Activated T-cell treated with anti-CD3 and anti-CD28 coated beads, Interleukin-2, amount 50 U/mL, for 72 hours (primary cell): ENCODE results near the gene PCDHA10. TPM values are rescaled to one million over a fixed set of nuclear protein-coding genes. Genes with fewer than 3 reads are reported as not detected.
"Not testable (repeated sequence)": the region's sequence is repeated elsewhere in the genome, so short reads cannot be mapped to it uniquely, and the experiment has no call there.

Experiments used
- ATAC-seq, 2 donors: fragments of 150-1000 bp; cut with Tn5 transposase; replicated peaks in 1 of 2; 2 replicates each; pipeline ENCODE4 v1.10.0; 2021; ENCODE audit warnings: moderate library complexity in 2 of 2, mild to moderate bottlenecking in 1 of 2
- DNase-seq, 2 donors: peaks; one replicate each; pipeline ENCODE4 v3.0.0; 2021 to 2022; ENCODE audit warnings: mixed read lengths in 1 of 2
- H3K27ac Mint-ChIP-seq: one replicate; pipeline ENCODE4 v1.8.0; 2022; ENCODE audit warnings: mild to moderate bottlenecking, moderate library complexity, mixed read lengths
- H3K27me3 Mint-ChIP-seq: one replicate; pipeline ENCODE4 v1.8.0; 2022; ENCODE audit warnings: low read depth, mixed read lengths
- H3K36me3 Mint-ChIP-seq, 2 donors: one replicate each; pipeline ENCODE4 v1.8.0; 2022; ENCODE audit warnings: mixed read lengths in 2 of 2, mild to moderate bottlenecking in 1 of 2; ENCODE audit not compliant: insufficient read depth in 2 of 2
- H3K4me1 Mint-ChIP-seq: one replicate; pipeline ENCODE4 v1.8.0; 2022; ENCODE audit warnings: low read depth, mixed read lengths
- H3K4me3 Mint-ChIP-seq, 2 donors: one replicate each; pipeline ENCODE4 v1.8.0; 2022; ENCODE audit warnings: mild to moderate bottlenecking in 2 of 2, mixed read lengths in 2 of 2, moderate library complexity in 2 of 2
- H3K9me3 Mint-ChIP-seq, 2 donors: one replicate each; pipeline ENCODE4 v1.8.0; 2022; ENCODE audit warnings: mixed read lengths in 2 of 2
- total RNA-seq, 2 donors: library from RNA; stranded (reverse); gene quantifications; one replicate each; pipeline ENCODE4 v1.2.3, GENCODE V29; 2022

Gene PCDHA10, protein sequence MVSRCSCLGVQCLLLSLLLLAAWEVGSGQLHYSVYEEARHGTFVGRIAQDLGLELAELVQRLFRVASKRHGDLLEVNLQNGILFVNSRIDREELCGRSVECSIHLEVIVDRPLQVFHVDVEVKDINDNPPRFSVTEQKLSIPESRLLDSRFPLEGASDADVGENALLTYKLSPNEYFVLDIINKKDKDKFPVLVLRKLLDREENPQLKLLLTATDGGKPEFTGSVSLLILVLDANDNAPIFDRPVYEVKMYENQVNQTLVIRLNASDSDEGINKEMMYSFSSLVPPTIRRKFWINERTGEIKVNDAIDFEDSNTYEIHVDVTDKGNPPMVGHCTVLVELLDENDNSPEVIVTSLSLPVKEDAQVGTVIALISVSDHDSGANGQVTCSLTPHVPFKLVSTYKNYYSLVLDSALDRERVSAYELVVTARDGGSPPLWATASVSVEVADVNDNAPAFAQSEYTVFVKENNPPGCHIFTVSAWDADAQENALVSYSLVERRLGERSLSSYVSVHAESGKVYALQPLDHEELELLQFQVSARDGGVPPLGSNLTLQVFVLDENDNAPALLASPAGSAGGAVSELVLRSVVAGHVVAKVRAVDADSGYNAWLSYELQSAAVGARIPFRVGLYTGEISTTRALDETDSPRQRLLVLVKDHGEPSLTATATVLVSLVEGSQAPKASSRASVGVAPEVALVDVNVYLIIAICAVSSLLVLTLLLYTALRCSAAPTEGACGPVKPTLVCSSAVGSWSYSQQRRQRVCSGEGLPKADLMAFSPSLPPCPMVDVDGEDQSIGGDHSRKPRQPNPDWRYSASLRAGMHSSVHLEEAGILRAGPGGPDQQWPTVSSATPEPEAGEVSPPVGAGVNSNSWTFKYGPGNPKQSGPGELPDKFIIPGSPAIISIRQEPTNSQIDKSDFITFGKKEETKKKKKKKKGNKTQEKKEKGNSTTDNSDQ
- not detected for total RNA-seq

- DNase-seq (no peak), ATAC-seq (no peak)
- Mint-ChIP-seq H3K4me1 (no peaks in the 10 kb centered on the region), H3K36me3 (peaks cover 7 to 17% of the 10 kb centered on the region in 2 donors), H3K27ac (no peak within 1 kb of the TSS), H3K9me3 (peaks cover 5 to 8% of the 10 kb centered on the region in 2 donors), H3K4me3 (no peak within 1 kb of the TSS), H3K27me3 (peaks cover 11% of the 10 kb centered on the region)
Observed at GRCh38 chr5:140855772-140856674, at the start of gene PCDHA10. TSS of gene PCDHA10 (plus strand) at chr5:140855897. CDS start at chr5:140856049, 152 bp downstream.

DNA sequence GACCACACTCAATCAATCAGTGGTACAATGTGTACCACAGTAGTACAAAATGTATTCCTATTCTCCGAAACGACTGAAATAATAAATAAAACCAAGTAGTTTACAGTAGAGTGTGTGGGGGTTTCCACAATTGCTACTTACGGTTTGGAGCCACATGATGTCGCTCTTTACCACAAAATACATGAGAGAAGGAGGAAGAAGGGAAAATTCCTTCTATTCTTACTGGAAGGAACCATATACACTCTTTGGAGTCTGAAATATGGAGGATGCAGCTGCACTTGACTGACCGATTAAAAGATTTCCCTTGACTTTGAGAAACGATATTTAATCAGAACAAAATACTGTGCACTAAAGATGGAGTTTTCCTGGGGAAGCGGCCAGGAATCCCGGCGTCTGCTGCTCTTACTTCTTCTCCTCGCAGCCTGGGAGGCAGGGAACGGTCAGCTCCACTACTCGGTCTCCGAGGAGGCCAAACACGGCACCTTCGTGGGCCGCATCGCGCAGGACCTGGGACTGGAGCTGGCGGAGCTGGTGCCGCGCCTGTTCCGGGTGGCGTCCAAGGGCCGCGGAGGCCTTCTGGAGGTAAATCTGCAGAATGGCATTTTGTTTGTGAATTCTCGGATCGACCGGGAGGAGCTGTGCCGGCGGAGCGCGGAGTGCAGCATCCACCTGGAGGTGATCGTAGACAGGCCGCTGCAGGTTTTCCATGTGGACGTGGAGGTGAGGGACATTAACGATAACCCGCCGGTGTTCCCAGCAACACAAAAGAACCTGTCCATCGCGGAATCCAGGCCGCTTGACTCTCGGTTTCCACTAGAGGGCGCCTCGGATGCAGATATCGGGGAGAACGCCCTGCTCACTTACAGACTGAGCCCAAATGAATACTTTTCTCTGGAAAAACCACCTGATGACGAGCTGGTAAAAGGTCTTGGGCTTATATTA is 48.6 kb upstream of the PCDHA10 start, which contains the start of gene PCDHA4:
Gene PCDHA4, plus strand, starts transcription at position 235 of the 942 bp plus-strand sequence.
- no peak within 1 kb of the TSS for H3K27ac Mint-ChIP-seq
- H3K9me3 Mint-ChIP-seq: peaks cover 5 to 13% of the 10 kb centered on the region in 2 donors
- H3K4me3 Mint-ChIP-seq: no peak within 1 kb of the TSS
- no peak for ATAC-seq
- no peak for DNase-seq
- no peaks in the 10 kb centered on the region for H3K27me3 Mint-ChIP-seq
- H3K36me3 Mint-ChIP-seq: peaks cover 10% of the 10 kb centered on the region in 2 donors
- H3K4me1 Mint-ChIP-seq: no peaks in the 10 kb centered on the region

DNA sequence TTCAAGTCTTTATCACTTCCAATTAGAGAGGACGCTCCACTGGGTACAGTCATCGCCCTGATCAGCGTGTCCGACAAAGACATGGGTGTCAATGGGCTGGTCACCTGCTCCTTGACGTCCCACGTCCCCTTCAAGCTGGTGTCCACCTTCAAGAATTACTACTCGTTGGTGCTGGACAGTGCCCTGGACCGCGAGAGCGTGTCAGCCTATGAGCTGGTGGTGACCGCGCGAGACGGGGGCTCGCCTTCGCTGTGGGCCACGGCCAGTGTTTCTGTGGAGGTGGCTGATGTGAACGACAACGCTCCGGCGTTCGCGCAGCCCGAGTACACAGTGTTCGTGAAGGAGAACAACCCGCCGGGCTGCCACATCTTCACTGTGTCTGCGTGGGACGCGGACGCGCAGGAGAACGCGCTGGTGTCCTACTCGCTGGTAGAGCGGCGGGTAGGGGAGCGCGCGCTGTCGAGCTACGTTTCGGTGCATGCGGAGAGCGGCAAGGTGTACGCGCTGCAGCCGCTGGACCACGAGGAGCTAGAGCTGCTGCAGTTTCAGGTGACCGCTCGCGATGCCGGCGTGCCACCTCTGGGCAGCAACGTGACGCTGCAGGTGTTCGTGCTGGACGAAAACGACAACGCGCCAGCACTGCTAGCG is 47.3 kb upstream of the PCDHA10 start:
- not testable (repeated sequence) for ATAC-seq, H3K4me1 Mint-ChIP-seq, DNase-seq, H3K27ac Mint-ChIP-seq, H3K4me3 Mint-ChIP-seq, H3K27me3 Mint-ChIP-seq
- H3K36me3 Mint-ChIP-seq: peaks cover 10 to 13% of the 10 kb centered on the region in 2 donors
- peaks cover 8 to 15% of the 10 kb centered on the region in 2 donors for H3K9me3 Mint-ChIP-seq

- no peak overlapping the region for H3K27ac Mint-ChIP-seq
- ATAC-seq (no peak), DNase-seq (no peak)
- no peaks in the 10 kb centered on the region for H3K27me3 Mint-ChIP-seq
- no peaks in the 10 kb centered on the region for H3K4me1 Mint-ChIP-seq
- H3K4me3 Mint-ChIP-seq: no peak overlapping the region
- H3K36me3 Mint-ChIP-seq: peaks cover 9 to 11% of the 10 kb centered on the region in 2 donors
- peaks cover 8 to 13% of the 10 kb centered on the region in 2 donors for H3K9me3 Mint-ChIP-seq
Observed at GRCh38 chr5:140808889-140809291, 46.8 kb upstream of the PCDHA10 start.

DNA sequence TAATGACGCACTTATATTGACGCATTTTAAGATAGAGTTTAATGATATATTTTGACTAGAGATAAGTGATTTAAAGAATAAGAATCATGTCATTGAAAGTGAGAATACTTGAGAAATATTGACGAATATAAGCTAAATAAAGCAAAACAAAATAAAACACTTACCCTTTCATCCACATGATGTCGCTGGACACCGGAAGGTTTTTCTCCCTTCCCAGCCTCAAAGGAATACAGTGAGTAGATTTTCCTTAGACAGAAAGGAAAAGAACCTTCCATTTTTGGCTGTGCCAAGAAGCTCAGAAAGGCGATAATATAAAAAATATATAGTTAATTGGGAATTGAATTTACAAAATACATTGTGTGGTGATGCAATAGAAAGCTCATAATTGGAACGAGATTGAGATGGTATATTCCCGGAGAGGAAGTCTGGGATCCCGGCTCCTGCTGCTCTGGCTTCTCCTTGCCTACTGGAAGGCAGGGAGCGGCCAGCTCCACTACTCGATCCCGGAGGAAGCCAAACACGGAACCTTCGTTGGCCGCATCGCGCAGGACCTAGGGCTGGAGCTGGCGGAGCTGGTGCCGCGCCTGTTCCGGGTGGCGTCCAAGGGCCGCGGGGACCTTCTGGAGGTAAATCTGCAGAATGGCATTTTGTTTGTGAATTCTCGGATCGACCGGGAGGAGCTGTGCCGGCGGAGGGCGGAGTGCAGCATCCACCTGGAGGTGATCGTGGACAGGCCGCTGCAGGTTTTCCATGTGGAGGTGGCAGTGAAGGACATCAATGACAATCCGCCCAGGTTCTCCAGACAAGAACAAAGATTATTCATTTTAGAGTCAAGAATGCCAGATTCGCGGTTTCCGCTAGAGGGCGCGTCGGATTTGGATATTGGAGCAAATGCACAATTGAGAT is 34.1 kb upstream of the PCDHA10 start, which contains the start of gene PCDHA5:
Gene PCDHA5, plus strand, starts transcription at position 239 of the 906 bp plus-strand sequence.
- DNase-seq (peak; percentile 8 to 20), ATAC-seq (no peak)
- H3K4me3 Mint-ChIP-seq: no peak within 1 kb of the TSS
- peaks cover 9% of the 10 kb centered on the region for H3K27me3 Mint-ChIP-seq
- H3K27ac Mint-ChIP-seq: no peak within 1 kb of the TSS
- no peaks in the 10 kb centered on the region for H3K4me1 Mint-ChIP-seq
- peaks cover 3 to 5% of the 10 kb centered on the region in 2 donors for H3K36me3 Mint-ChIP-seq
- peaks cover 0 to 3% of the 10 kb centered on the region in 2 donors for H3K9me3 Mint-ChIP-seq

- no peak overlapping the region for H3K27ac Mint-ChIP-seq
- ATAC-seq (no peak), DNase-seq (no peak)
- no peak overlapping the region for H3K4me3 Mint-ChIP-seq
- peaks cover 3 to 5% of the 10 kb centered on the region in 2 donors for H3K36me3 Mint-ChIP-seq
- H3K4me1 Mint-ChIP-seq: no peaks in the 10 kb centered on the region
- peaks cover 0 to 7% of the 10 kb centered on the region in 2 donors for H3K9me3 Mint-ChIP-seq
- H3K27me3 Mint-ChIP-seq: peaks cover 16% of the 10 kb centered on the region
Observed at GRCh38 chr5:140822281-140822629, 33.4 kb upstream of the PCDHA10 start.

GRCh38 chr5:140822969-140823368 is 32.7 kb upstream of the PCDHA10 start:
- not testable (repeated sequence) for H3K4me1 Mint-ChIP-seq, H3K9me3 Mint-ChIP-seq, ATAC-seq, H3K4me3 Mint-ChIP-seq, H3K27ac Mint-ChIP-seq, DNase-seq, H3K36me3 Mint-ChIP-seq
- H3K27me3 Mint-ChIP-seq: peaks cover 17% of the 10 kb centered on the region

GRCh38 chr5:140823475-140823874 is 32.2 kb upstream of the PCDHA10 start:
- Mint-ChIP-seq H3K27ac (no peak overlapping the region), H3K4me1 (no peaks in the 10 kb centered on the region), H3K36me3 (peaks cover 3 to 9% of the 10 kb centered on the region in 2 donors), H3K4me3 (no peak overlapping the region), H3K9me3 (peaks cover 1 to 7% of the 10 kb centered on the region in 2 donors), H3K27me3 (peaks cover 20% of the 10 kb centered on the region)
- no peak for DNase-seq
- ATAC-seq: no peak

GRCh38 chr5:140827704-140828361 is 27.9 kb upstream of the PCDHA10 start, which contains the start of gene PCDHA6:
TSS of gene PCDHA6 (plus strand) at chr5:140827960. CDS start at chr5:140828092, 132 bp downstream.
- Mint-ChIP-seq H3K27ac (no peak within 1 kb of the TSS), H3K36me3 (peaks cover 0 to 14% of the 10 kb centered on the region in 2 donors), H3K27me3 (peaks cover 26% of the 10 kb centered on the region), H3K4me3 (no peak within 1 kb of the TSS), H3K9me3 (peaks cover 7% of the 10 kb centered on the region in 2 donors), H3K4me1 (no peaks in the 10 kb centered on the region)
- ATAC-seq (no peak), DNase-seq (no peak)

DNA sequence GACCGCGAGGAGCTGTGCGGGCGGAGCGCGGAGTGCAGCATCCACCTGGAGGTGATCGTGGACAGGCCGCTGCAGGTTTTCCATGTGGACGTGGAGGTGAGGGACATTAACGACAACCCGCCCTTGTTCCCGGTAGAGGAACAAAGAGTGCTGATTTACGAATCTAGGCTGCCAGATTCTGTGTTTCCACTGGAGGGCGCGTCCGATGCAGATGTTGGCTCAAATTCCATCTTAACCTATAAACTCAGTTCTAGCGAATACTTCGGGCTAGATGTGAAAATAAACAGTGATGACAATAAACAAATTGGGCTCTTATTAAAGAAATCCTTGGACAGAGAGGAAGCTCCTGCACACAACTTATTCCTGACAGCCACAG is 27.3 kb upstream of the PCDHA10 start:
- no peak overlapping the region for H3K27ac Mint-ChIP-seq
- peaks cover 7 to 9% of the 10 kb centered on the region in 2 donors for H3K9me3 Mint-ChIP-seq
- no peaks in the 10 kb centered on the region for H3K4me1 Mint-ChIP-seq
- H3K27me3 Mint-ChIP-seq: peaks cover 29% of the 10 kb centered on the region
- ATAC-seq (no peak), DNase-seq (no peak)
- peaks cover 0 to 14% of the 10 kb centered on the region in 2 donors for H3K36me3 Mint-ChIP-seq
- H3K4me3 Mint-ChIP-seq: no peak overlapping the region
